ENCODE data around the gene PHLDB2.

Gene PHLDB2

GRCh38 chr3:111885578-111885977, 26.5 kb downstream of the PHLDB2 start:
- no peak for DNase-seq

- no peak for DNase-seq
Measured at GRCh38 chr3:111890051-111890580, 31.1 kb downstream of the PHLDB2 start.

DNA sequence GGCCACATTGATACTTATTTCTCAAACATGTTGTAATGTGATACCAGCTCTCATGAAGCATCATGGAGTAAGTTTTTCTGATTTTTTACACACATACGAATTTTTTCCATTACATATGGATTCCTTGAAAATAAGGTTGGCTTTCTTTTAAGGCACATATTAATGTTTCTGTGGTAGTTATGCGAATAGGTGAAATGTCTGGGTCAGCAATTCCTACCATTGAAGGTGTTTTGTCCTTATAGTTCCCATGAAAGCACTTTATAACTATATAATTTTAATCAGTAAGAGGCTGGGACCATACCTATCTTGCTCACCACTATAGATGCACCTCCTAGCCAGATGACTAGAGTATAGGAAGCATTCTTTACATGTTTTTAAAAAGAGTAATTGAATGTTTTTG, 33.0 kb downstream of the PHLDB2 start:
- no peak for DNase-seq

DNA sequence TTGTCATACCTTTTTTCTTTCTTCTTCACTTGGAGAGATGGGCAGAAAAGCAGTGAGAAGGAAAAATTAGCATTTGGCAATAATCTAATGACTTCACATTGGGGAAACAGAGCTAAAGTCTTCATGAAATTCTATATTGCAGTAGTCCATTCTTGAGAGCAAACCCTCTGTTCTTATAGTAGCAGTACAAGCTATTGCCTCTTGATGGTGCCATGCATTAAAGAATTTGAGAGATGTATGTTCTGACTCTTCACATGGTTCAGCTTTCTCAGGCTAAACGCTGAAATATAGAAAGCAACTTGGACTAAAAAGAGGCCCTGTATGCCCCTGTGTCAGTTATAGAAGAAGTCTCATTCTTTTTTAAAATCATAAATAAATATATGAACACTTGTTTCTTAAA, 36.0 kb downstream of the PHLDB2 start:
- peak; percentile 38 for DNase-seq

DNA sequence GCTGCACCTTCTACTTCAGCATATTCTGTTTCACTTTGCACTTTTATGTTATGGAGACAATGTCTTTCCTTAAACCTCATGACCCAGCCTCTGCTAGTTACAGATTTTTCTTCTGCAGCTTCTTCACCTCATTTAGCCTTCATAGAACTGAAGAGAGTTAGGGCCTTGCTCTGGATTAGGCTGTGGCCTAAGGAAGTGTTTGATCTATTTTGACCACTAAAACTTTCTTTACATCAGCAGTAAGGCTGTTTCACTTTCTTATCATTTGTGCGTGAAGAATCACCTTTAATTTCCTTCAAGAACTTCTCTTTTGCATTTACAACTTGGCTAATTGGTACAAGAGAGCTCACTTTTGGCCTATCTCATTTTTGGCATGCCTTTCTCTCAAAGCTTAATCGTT, 40.9 kb downstream of the PHLDB2 start:
- DNase-seq = no peak

DNA sequence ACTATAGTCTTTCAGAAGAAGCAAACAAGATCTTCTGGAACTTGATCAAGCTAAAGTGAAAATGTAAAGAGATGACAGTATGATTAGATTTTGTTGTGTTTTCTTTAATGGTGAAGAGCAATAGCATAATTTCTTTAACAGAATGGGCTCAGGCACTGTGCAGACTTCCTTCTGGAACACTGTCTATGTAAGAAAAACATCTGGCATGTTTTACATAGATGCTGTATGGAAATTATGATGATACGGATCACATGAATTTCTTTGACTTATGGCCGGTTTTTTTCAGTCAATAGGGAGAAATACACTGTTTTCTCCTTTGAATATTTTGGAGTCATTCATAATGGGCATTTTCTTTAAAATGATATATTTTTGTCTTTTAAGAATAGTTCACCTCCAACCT, 42.6 kb downstream of the PHLDB2 start:
- DNase-seq = no peak

DNA sequence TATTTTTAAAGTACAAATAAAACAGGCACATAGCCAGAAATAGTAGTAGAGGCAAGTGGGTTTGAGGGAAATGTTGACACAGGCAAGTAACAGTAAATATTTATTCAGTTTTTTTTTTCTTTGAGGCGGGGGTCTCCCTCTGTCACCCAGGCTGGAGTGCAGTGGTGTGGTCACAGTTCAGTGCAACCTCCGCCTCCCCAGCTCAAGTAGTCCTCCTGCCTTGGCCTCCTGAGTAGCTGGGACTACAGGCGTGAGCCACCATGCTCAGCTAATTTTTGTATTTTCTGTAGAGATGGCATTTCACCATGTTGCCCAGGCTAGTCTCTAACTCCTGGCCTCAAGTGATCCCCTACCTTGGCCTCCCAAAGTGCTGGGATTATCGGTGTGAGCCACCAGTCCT, 43.5 kb downstream of the PHLDB2 start:
- no peak for DNase-seq

GRCh38 chr3:111903067-111903511, 44.0 kb downstream of the PHLDB2 start:
- DNase-seq = no peak

GRCh38 chr3:111904376-111905241, 45.5 kb downstream of the PHLDB2 start:
- no peak for DNase-seq

- no peak for DNase-seq
Measured at GRCh38 chr3:111906656-111907055, 47.6 kb downstream of the PHLDB2 start.

DNA sequence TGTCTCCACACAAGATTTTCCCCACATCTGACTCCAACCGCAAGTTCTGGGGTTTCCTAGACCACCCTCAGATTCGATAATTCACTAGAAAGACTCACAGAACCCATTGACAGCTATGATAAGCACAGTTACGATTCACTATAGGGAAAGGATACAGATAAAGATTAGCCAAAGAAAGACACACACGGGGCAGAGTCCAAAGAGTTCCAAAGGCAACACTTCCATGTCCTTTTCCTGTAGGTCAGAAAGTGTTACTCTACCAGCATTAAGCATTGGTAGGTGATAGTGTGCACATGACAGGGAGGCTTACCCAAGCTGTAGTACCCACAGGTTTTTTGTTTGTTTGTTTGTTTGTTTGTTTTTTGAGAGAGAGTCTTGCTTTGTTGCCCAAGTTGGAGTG, 48.1 kb downstream of the PHLDB2 start:
- DNase-seq = no peak

- no peak for DNase-seq
Measured at GRCh38 chr3:111910806-111911205, 51.7 kb downstream of the PHLDB2 start.

DNA sequence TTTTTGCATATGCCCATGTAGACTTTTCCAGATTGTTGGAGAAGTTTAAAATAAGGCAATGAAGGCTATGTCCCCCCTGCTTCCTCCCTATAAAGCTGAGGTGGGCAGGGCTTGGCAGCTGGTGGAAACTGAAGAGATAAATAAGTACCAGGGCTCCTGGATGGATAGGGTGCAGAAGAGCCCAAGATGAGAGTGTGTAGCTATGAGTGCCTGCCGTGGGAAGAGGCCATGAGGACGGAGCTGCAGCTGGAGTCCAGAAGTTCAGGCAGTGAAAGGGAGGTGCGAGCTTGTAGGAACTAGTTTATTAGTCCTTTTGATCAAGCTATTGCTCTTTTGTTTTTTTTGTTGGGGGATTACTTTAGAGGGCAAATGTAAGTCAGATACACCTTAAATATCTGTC, 52.4 kb downstream of the PHLDB2 start:
- no peak for DNase-seq

- DNase-seq = no peak
Measured at GRCh38 chr3:111913163-111913763, 54.2 kb downstream of the PHLDB2 start.

GRCh38 chr3:111915905-111916304, 56.8 kb downstream of the PHLDB2 start:
- DNase-seq = no peak

DNA sequence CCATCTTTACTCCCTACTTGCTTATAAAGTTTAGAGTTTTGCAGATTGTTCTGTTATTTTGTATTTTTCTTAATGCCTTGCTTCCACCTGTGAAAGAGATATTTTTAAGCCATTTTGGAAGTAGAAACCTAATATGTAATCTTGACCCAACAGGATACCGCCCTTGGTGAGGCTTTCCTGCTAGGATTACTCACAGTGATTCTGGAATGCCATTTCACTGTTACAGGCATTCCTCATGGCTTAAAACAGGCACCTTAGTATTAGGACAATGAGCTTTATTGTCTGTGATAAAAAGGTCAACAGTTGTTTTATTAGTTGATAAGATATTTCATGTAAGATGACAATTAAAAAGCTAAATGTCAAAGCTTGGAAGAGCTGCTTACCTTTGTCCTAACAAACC, 58.2 kb downstream of the PHLDB2 start:
- no peak for DNase-seq

DNA sequence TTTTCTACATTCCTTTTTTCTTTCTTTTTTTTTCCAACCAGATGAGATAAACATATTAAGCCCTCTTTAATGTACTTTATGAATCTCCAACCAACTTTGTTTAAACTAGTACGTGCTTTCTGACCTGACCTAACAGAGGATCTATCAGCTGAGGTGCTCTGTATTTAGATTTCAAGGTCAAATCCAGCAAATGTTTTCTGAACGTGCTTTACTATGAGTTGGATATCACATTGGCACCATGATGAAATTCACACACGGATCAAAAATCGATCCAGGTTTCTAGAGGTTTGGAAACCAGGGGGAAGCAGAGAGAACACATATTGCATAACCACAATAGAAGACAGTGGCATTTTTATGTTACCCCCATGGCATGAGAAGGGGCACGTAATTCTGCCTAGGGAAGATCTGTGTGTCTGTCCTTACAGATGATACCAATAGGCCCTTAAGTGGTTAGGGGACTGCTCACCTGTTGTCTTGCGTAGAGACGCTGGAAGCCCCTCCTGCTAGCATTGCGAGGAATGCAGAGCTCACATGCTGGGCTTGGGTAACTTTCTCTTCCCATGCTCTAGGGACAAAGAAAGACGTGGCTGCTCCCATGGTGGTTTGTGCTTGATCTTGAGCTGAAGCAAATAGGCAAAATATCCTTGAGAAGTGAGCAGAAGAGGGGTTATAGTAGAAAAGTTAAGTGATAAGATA, 60.5 kb downstream of the PHLDB2 start:
- no peak for DNase-seq

DNA sequence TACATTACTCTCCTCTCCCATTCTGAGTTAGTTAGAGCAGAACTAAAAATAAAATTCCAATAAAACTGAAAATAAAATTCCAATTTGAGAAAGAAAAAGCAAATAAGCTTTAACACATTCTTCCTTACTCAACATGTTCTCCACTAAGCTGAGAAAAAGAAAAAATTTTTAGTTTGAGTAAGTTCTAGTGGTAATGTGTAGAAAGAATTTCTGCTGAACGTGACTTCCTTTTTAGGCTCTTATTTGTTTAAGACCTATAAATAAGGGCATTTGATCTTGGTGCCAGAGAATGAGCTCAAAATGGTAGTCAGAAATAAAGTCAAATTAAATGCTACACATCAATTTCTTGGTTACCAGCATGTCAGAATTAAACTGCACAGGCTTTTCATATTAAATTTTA, 62.1 kb downstream of the PHLDB2 start:
- no peak for DNase-seq

GRCh38 chr3:111923095-111923771, 64.2 kb downstream of the PHLDB2 start:
- DNase-seq = no peak

- DNase-seq = no peak
Measured at GRCh38 chr3:111923806-111924205, 64.7 kb downstream of the PHLDB2 start.

DNA sequence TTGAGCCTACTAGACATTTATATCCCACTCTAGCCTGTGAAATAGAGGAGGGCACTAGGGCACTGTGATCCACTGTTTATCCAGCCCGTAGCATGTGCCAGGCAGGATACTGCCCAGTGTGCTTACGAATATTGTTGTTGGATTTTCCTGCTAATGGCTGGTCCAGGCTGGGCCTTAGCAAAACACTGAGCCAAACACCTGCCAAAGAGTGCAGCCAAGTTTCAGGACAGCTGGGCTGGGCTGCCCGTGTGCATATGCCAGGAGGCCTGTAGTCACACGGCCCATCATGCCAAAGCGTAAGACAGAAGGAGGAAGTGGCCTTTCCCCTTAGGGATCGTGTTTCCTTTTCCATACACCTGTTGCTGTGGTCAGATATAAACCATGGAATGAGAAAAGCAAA, 65.2 kb downstream of the PHLDB2 start:
- peak; percentile 89 for DNase-seq

DNA sequence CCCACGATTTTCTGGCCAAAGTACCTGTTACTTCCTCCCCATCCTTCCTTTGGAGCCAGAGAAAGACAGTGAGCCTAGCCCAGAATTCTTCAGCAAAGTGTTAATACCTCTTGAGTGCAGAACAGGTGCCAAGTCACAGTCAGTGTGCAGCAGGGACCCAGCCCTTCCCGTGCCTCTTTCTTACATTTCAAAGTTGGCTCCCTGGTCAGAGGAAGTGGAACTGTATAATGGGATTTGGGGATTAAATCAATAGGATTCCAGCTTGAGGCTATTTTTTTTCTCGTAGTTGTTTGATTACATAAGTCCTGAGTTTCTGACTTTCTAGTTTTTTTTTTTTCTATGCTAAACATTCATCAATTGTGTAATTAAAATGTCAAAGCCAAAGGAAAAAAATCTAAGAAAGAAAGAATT, 67.2 kb downstream of the PHLDB2 start:
- no peak for DNase-seq

GRCh38 chr3:111928613-111929012, 69.5 kb downstream of the PHLDB2 start:
- DNase-seq = no peak
